GM10248 (cell line): ENCODE data around the gene ETV2.

ENCODE experiments used
- CTCF ChIA-PET: fragments of 300-600 bp; sonication (Branson Sonifier 250); formaldehyde crosslinking; extraction: SDS; loops from one replicate; lab custom pipeline; 2021; ENCODE audit warnings: antibody characterized with exemption; lab: Yijun Ruan, JAX
- POLR2A ChIA-PET: fragments of 350-650 bp; sonication (Branson Sonifier 250); formaldehyde crosslinking; extraction: SDS; loops from one replicate; lab custom pipeline; 2020; ENCODE audit warnings: antibody characterized with exemption; lab: Yijun Ruan, JAX
- DNase-seq: peaks from one replicate; pipeline ENCODE4 v3.0.0; 2012; ENCODE audit errors: extremely low spot score
- CTCF ChIP-seq: IDR thresholded peaks from 2 replicates; pipeline ENCODE4 v1.5.1; 2012; ENCODE audit warnings: mild to moderate bottlenecking, low read depth; ENCODE audit errors: extremely low read depth, missing control alignments, control extremely low read depth

ETV2 gene

GRCh38 chr19:35665604-35666003, 24.1 kb downstream of the ETV2 start:
- ChIA-PET CTCF (interaction anchor here (0.8 kb wide), 1 partner anchor 29 kb away, joined by 3 read pairs; no protein-coding TSS in a partner anchor), POLR2A (interaction anchor here (0.8 kb wide), 1 partner anchor 17 kb away, joined by 3 read pairs; the partner anchor contains the start of gene COX6B1)
- no peak for TF ChIP-seq CTCF
- no peak for DNase-seq

- ChIA-PET CTCF (interaction anchor here (0.8 to 1.0 kb wide), 2 partner anchors 10 to 28 kb away, joined by 3 read pairs; no protein-coding TSS in a partner anchor), POLR2A (interaction anchor here (0.8 kb wide), 1 partner anchor 18 kb away, joined by 3 read pairs; the partner anchor contains the start of gene COX6B1)
- TF ChIP-seq CTCF: no peak
- no peak for DNase-seq
Measured at GRCh38 chr19:35666251-35666913, 24.8 kb downstream of the ETV2 start, which contains the start of gene UPK1A. Gene UPK1A, plus strand, starts transcription at chr19:35666517. Its CDS starts 296 bp downstream, at chr19:35666813.

DNA sequence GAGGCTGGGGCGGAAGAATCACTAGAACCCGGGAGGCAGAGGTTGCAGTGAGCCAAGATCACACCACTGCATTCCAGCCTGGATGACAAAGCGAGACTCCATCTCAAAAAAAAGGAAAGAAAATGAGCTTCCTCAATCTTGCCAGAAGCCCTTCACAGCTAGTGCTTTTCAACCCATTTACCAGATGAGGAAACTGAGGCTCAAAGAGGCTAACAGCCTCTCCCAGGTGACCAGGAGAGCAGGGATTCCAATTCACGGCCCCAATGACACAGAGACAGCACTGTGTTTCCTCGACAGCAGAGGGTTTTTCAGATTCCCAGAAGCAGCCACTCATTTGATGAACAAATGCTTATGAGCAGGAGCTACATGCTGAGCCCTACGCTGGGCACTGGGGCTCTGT, 28.0 kb downstream of the ETV2 start:
- ChIA-PET POLR2A (no interaction called here), CTCF (interaction anchor here (1.4 kb wide), 1 partner anchor 280 kb away, joined by 3 read pairs; no protein-coding TSS in a partner anchor)
- no peak for DNase-seq

GRCh38 chr19:35669974-35670373, 28.4 kb downstream of the ETV2 start:
- CTCF ChIA-PET: no interaction called here

More for the DNA sequence above, 28.0 kb downstream of the ETV2 start:
- TF ChIP-seq CTCF: no peak

DNA sequence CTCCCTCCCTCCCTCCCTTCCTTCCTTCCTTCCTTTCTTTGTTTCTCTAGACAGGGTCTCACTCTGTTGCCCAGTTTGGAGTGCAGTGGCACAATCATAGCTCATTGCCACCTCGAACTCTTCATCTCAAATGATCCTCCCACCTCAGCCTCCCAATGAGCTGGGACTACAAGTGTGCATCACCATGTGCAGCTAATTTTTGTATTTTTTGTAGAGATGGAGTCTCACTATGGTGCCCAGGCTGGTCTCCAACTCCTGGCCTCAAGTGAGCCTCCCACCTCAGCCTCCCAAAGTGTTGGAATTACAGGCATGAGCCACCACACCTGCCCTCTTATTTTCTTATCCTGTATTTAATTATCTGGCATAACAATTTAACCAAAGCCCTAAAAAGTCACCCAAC, 29.1 kb downstream of the ETV2 start:
- CTCF ChIA-PET: no interaction called here
- DNase-seq: no peak
- POLR2A ChIA-PET: no interaction called here
- no peak for TF ChIP-seq CTCF

More at GRCh38 chr19:35669974-35670373, 28.4 kb downstream of the ETV2 start:
- no peak for DNase-seq
- TF ChIP-seq CTCF: no peak
- POLR2A ChIA-PET: no interaction called here

GRCh38 chr19:35671818-35672217, 30.3 kb downstream of the ETV2 start:
- ChIA-PET CTCF (interaction anchor here (0.8 kb wide), 1 partner anchor 21 kb away, joined by 3 read pairs; no protein-coding TSS in a partner anchor), POLR2A (no interaction called here)
- TF ChIP-seq CTCF: no peak
- DNase-seq: no peak
